Trophoblast cell (in vitro differentiated cells and primary cell): ENCODE results near the gene GPX3.

Experiments
- DNase-seq, 2 donors: peaks; one replicate each; pipeline ENCODE4 v3.0.0-alpha.2; 2016
- H2AFZ ChIP-seq: 2 replicates; pipeline ENCODE4 v1.6.1; 2013; ENCODE audit warnings: low read length, moderate library complexity, mild to moderate bottlenecking; ENCODE audit not compliant: insufficient read depth, poor library complexity
- H2AK5ac ChIP-seq: 2 replicates; pipeline ENCODE4 v1.6.1; 2013; ENCODE audit warnings: mild to moderate bottlenecking, low read length
- H2BK120ac ChIP-seq: 2 replicates; pipeline ENCODE4 v1.6.1; 2013; ENCODE audit warnings: low read length, mild to moderate bottlenecking, moderate library complexity; ENCODE audit not compliant: insufficient read depth, poor library complexity
- H2BK12ac ChIP-seq: 2 replicates; pipeline ENCODE4 v1.6.1; 2013; ENCODE audit warnings: mild to moderate bottlenecking, low read length, moderate library complexity
- H2BK5ac ChIP-seq: 2 replicates; pipeline ENCODE4 v1.6.1; 2013; ENCODE audit warnings: low read length, low read depth, moderate library complexity, mild to moderate bottlenecking; ENCODE audit not compliant: poor library complexity
- H3K14ac ChIP-seq: 2 replicates; pipeline ENCODE4 v1.6.1; 2013; ENCODE audit warnings: mild to moderate bottlenecking, low read length
- H3K18ac ChIP-seq: 2 replicates; pipeline ENCODE4 v1.6.1; 2013; ENCODE audit warnings: mild to moderate bottlenecking, low read length
- H3K23ac ChIP-seq: 2 replicates; pipeline ENCODE4 v1.6.1; 2013; ENCODE audit warnings: low read length
- H3K27ac ChIP-seq: 2 replicates; pipeline ENCODE4 v1.5.1; 2013; ENCODE audit warnings: low read depth, mild to moderate bottlenecking, inconsistent platforms, low read length, moderate library complexity
- H3K27me3 ChIP-seq: 2 replicates; pipeline ENCODE4 v1.6.1; 2013; ENCODE audit warnings: inconsistent platforms, mild to moderate bottlenecking, low read length, moderate library complexity; ENCODE audit not compliant: insufficient read depth
- H3K36me3 ChIP-seq, 2 experiments: 1 replicate in 1 of 2; 2 replicates in 1 of 2; pipeline ENCODE4 v1.6.1; 2013; ENCODE audit warnings: low read length in 2 of 2, mild to moderate bottlenecking in 2 of 2, moderate library complexity in 1 of 2; ENCODE audit not compliant: insufficient read depth in 2 of 2, control insufficient read depth in 1 of 2
- H3K4ac ChIP-seq: 2 replicates; pipeline ENCODE4 v1.6.1; 2013; ENCODE audit warnings: low read depth, mild to moderate bottlenecking, low read length, moderate library complexity
- H3K4me1 ChIP-seq, 2 experiments: 1 replicate in 1 of 2; 2 replicates in 1 of 2; pipeline ENCODE4 v1.6.1; 2013; ENCODE audit warnings: low read length in 2 of 2, mild to moderate bottlenecking in 2 of 2, moderate library complexity in 1 of 2; ENCODE audit not compliant: insufficient read depth in 2 of 2, control insufficient read depth in 1 of 2
- H3K4me2 ChIP-seq: 2 replicates; pipeline ENCODE4 v1.6.1; 2013; ENCODE audit warnings: inconsistent platforms, mild to moderate bottlenecking, low read length, moderate library complexity
- H3K4me3 ChIP-seq: 2 replicates; pipeline ENCODE4 v1.5.1; 2013; ENCODE audit warnings: mild to moderate bottlenecking, low read depth, low read length, inconsistent platforms
- H3K79me1 ChIP-seq: one replicate; pipeline ENCODE4 v1.6.1; 2013; ENCODE audit warnings: low read length
- H3K79me2 ChIP-seq: 2 replicates; pipeline ENCODE4 v1.6.1; 2013; ENCODE audit warnings: low read length, mild to moderate bottlenecking; ENCODE audit not compliant: control insufficient read depth, insufficient read depth, poor library complexity
- H3K9ac ChIP-seq: 2 replicates; pipeline ENCODE4 v1.6.1; 2013; ENCODE audit warnings: mild to moderate bottlenecking, low read length
- H3K9me3 ChIP-seq: 2 replicates; pipeline ENCODE4 v1.6.1; 2013; ENCODE audit warnings: low read depth, mild to moderate bottlenecking, control low read depth, inconsistent platforms, low read length; ENCODE audit not compliant: insufficient read depth
- H4K12ac ChIP-seq: 2 replicates; pipeline ENCODE4 v1.6.1; 2013; ENCODE audit warnings: low read depth, mild to moderate bottlenecking, low read length, moderate library complexity
- H4K8ac ChIP-seq: 2 replicates; pipeline ENCODE4 v1.6.1; 2013; ENCODE audit warnings: low read depth, mild to moderate bottlenecking, low read length, moderate library complexity
- H4K91ac ChIP-seq: one replicate; pipeline ENCODE4 v1.6.1; 2013; ENCODE audit warnings: low read depth, mild to moderate bottlenecking, low read length, moderate library complexity
- WGBS: extraction: QIAGEN DNeasy Blood & Tissue Kit; methylation state at CpG from one replicate; pipeline ENCODE4 v1.1.7; 2013; ENCODE audit warnings: missing lambda C conversion rate; ENCODE audit not compliant: insufficient read length, insufficient coverage; ENCODE audit errors: extremely low coverage; 5-methylcytosine and 5-hydroxymethylcytosine counted together

GPX3 gene

GRCh38 chr5:151007430-151008209, 12.8 kb upstream of the GPX3 start:
- H3K23ac ChIP-seq = no peak overlapping the region
- no peak for DNase-seq
- H4K8ac ChIP-seq = no peak overlapping the region
- H3K79me1 ChIP-seq = no peaks in the 10 kb centered on the region
- H3K9me3 ChIP-seq = no peaks in the 10 kb centered on the region
- no peak overlapping the region for H3K27ac ChIP-seq
- no peak overlapping the region for H2AK5ac ChIP-seq
- no peak overlapping the region for H2BK120ac ChIP-seq
- H3K4ac ChIP-seq = no peak overlapping the region
- H3K4me2 ChIP-seq = no peak overlapping the region
- H3K36me3 ChIP-seq = no peaks in the 10 kb centered on the region
- no peaks in the 10 kb centered on the region for H3K4me1 ChIP-seq
- no peak overlapping the region for H3K14ac ChIP-seq
- WGBS = no CpG with 5 or more reads among the region's 7 CpGs
- no peaks in the 10 kb centered on the region for H3K27me3 ChIP-seq
- no peak overlapping the region for H3K18ac ChIP-seq
- no peak overlapping the region for H2BK12ac ChIP-seq
- H2AFZ ChIP-seq = no peak overlapping the region
- H4K12ac ChIP-seq = no peak overlapping the region
- no peak overlapping the region for H3K4me3 ChIP-seq
- no peak overlapping the region for H4K91ac ChIP-seq
- H3K9ac ChIP-seq = no peak overlapping the region
- H2BK5ac ChIP-seq = no peak overlapping the region
- H3K79me2 ChIP-seq = no peaks in the 10 kb centered on the region

GRCh38 chr5:151008210-151008491, 12.2 kb upstream of the GPX3 start:
- Histone ChIP-seq H3K4me3 (no peak overlapping the region), H3K79me2 (no peaks in the 10 kb centered on the region), H3K4ac (no peak overlapping the region), H3K36me3 (no peaks in the 10 kb centered on the region), H3K9me3 (no peaks in the 10 kb centered on the region), H4K12ac (no peak overlapping the region), H3K23ac (no peak overlapping the region), H3K18ac (no peak overlapping the region), H3K27me3 (no peaks in the 10 kb centered on the region), H3K4me1 (no peaks in the 10 kb centered on the region), H3K4me2 (no peak overlapping the region), H4K8ac (no peak overlapping the region), H4K91ac (no peak overlapping the region), H2BK12ac (no peak overlapping the region), H3K79me1 (no peaks in the 10 kb centered on the region), H3K27ac (no peak overlapping the region), H2BK120ac (no peak overlapping the region), H2BK5ac (no peak overlapping the region), H2AK5ac (no peak overlapping the region), H3K14ac (no peak overlapping the region), H2AFZ (no peak overlapping the region), H3K9ac (no peak overlapping the region)
- no peak for DNase-seq
- WGBS = no CpG with 5 or more reads among the region's 2 CpGs

DNA sequence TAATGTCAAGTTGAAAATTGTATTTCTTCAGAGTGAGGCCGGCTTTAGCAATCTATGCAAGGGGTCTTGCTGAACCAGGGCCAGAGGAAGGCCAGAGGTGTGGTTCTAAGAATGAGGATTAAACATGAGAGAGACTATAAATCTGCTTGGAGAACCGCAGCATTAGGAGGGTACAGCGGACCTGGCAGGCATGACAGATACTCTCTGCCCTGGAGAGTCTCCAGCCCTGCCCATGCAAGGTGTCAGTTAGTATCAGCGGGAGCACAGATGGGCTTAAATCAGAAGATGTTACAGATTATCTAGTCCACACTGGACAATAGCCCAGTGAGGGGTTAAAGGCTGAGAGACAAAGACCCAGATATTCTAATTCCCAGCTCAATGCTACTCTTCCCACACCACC, 11.5 kb upstream of the GPX3 start:
- H3K27me3 ChIP-seq = no peaks in the 10 kb centered on the region
- no peak overlapping the region for H3K18ac ChIP-seq
- H3K4me3 ChIP-seq = no peak overlapping the region
- no peak overlapping the region for H2BK120ac ChIP-seq
- no peak for DNase-seq
- no peaks in the 10 kb centered on the region for H3K79me1 ChIP-seq
- H3K4ac ChIP-seq = no peak overlapping the region
- no peaks in the 10 kb centered on the region for H3K36me3 ChIP-seq
- WGBS = no CpG with 5 or more reads among the region's 4 CpGs
- H3K9ac ChIP-seq = no peak overlapping the region
- H4K91ac ChIP-seq = no peak overlapping the region
- H4K8ac ChIP-seq = no peak overlapping the region
- no peaks in the 10 kb centered on the region for H3K79me2 ChIP-seq
- H2AK5ac ChIP-seq = no peak overlapping the region
- H3K23ac ChIP-seq = no peak overlapping the region
- no peak overlapping the region for H3K14ac ChIP-seq
- H4K12ac ChIP-seq = no peak overlapping the region
- H3K27ac ChIP-seq = no peak overlapping the region
- no peak overlapping the region for H3K4me2 ChIP-seq
- H3K9me3 ChIP-seq = no peaks in the 10 kb centered on the region
- H2AFZ ChIP-seq = no peak overlapping the region
- no peak overlapping the region for H2BK5ac ChIP-seq
- H3K4me1 ChIP-seq = no peaks in the 10 kb centered on the region
- H2BK12ac ChIP-seq = no peak overlapping the region

GRCh38 chr5:151012862-151013261, 7.5 kb upstream of the GPX3 start:
- H3K9ac ChIP-seq = no peak overlapping the region
- DNase-seq = no peak
- H2BK5ac ChIP-seq = no peak overlapping the region
- no peak overlapping the region for H2BK120ac ChIP-seq
- no peaks in the 10 kb centered on the region for H3K4me1 ChIP-seq
- H3K4me2 ChIP-seq = no peak overlapping the region
- no peaks in the 10 kb centered on the region for H3K27me3 ChIP-seq
- no peaks in the 10 kb centered on the region for H3K79me2 ChIP-seq
- no peak overlapping the region for H2BK12ac ChIP-seq
- H3K27ac ChIP-seq = no peak overlapping the region
- H3K4me3 ChIP-seq = no peak overlapping the region
- no peak overlapping the region for H4K8ac ChIP-seq
- WGBS = no CpG with 5 or more reads among the region's 6 CpGs
- no peaks in the 10 kb centered on the region for H3K79me1 ChIP-seq
- no peak overlapping the region for H4K12ac ChIP-seq
- no peak overlapping the region for H3K14ac ChIP-seq
- no peak overlapping the region for H2AFZ ChIP-seq
- H4K91ac ChIP-seq = no peak overlapping the region
- no peaks in the 10 kb centered on the region for H3K9me3 ChIP-seq
- H3K18ac ChIP-seq = no peak overlapping the region
- H3K4ac ChIP-seq = no peak overlapping the region
- H3K36me3 ChIP-seq = no peaks in the 10 kb centered on the region
- no peak overlapping the region for H2AK5ac ChIP-seq
- no peak overlapping the region for H3K23ac ChIP-seq
